Stromal cell of bone marrow (primary cell): Measurements from ENCODE around the gene SGIP1.
A peak's percentile ranks its signal among the peaks of the same experiment; 100 is the strongest.

Experiments
- DNase-seq: peaks from one replicate; pipeline ENCODE4 v3.0.0-alpha.2; 2012; ENCODE audit warnings: low read depth

The SGIP1 gene

GRCh38 chr1:66607458-66607857, 73.5 kb downstream of the SGIP1 start:
- no peak for DNase-seq

GRCh38 chr1:66613187-66613586, 79.2 kb downstream of the SGIP1 start:
- no peak for DNase-seq

- no peak for DNase-seq
Observed at GRCh38 chr1:66617362-66618184, 83.6 kb downstream of the SGIP1 start.

- no peak for DNase-seq
Observed at GRCh38 chr1:66618390-66618789, 84.4 kb downstream of the SGIP1 start.

- DNase-seq = peak; percentile 35
Observed at GRCh38 chr1:66623812-66624211, 89.9 kb downstream of the SGIP1 start.

- DNase-seq = peak; percentile 63
Observed at GRCh38 chr1:66624412-66625060, 90.6 kb downstream of the SGIP1 start.

GRCh38 chr1:66626261-66626660, 92.3 kb downstream of the SGIP1 start:
- DNase-seq = no peak

GRCh38 chr1:66628926-66629325, 95.0 kb downstream of the SGIP1 start:
- DNase-seq = no peak

- DNase-seq = no peak
Observed at GRCh38 chr1:66633159-66633558, 99.2 kb downstream of the SGIP1 start.

- DNase-seq = no peak
Observed at GRCh38 chr1:66637146-66637545, 103.2 kb downstream of the SGIP1 start.

GRCh38 chr1:66641891-66642473, 108.0 kb downstream of the SGIP1 start:
- DNase-seq = no peak

- DNase-seq = peak; percentile 6
Observed at GRCh38 chr1:66642992-66643391, 109.0 kb downstream of the SGIP1 start.

- DNase-seq = no peak
Observed at GRCh38 chr1:66644331-66644730, 110.4 kb downstream of the SGIP1 start.

- no peak for DNase-seq
Observed at GRCh38 chr1:66648901-66649595, 115.1 kb downstream of the SGIP1 start.

GRCh38 chr1:66652556-66652955, 118.6 kb downstream of the SGIP1 start:
- DNase-seq = no peak

- no peak for DNase-seq
Observed at GRCh38 chr1:66654643-66655042, 120.7 kb downstream of the SGIP1 start.

GRCh38 chr1:66671455-66671854, 137.5 kb downstream of the SGIP1 start:
- DNase-seq = no peak

- DNase-seq = peak; percentile 84
Observed at GRCh38 chr1:66676613-66677298, 142.8 kb downstream of the SGIP1 start.

GRCh38 chr1:66678146-66678545, 144.2 kb downstream of the SGIP1 start:
- no peak for DNase-seq

- DNase-seq = no peak
Observed at GRCh38 chr1:66679140-66679539, 145.2 kb downstream of the SGIP1 start.

- no peak for DNase-seq
Observed at GRCh38 chr1:66681686-66682085, 147.7 kb downstream of the SGIP1 start.

GRCh38 chr1:66682106-66682505, 148.2 kb downstream of the SGIP1 start:
- no peak for DNase-seq
